ENCODE measurements around the gene FNTB. TPM values are rescaled to one million over a fixed set of nuclear protein-coding genes. Genes with fewer than 3 reads are reported as not detected.

The FNTB gene
- total RNA-seq, 4 donors from 2014 or later: 8.3 to 14.5 (median 11.5) TPM

DNA sequence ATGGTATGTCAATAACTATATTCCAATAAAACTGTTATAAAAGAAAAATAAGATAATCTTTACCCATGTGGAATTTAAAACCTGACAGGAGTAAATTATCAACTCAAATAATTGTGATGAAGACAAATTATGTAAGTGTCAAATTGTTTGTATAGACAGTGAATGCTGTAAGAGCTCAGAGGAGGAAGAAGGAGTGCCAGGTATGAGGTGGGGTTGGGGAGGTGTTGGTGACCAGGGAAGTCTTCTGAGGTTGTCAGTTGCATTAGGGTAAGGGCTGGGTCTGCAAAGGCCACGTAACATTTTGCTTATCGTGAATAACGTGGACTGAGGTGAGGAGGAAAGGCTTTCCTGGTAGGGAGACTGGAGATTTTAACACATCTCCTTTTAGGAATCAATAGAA lies 118.1 kb downstream of the FNTB start:
- TF ChIP-seq, protein P1, sequence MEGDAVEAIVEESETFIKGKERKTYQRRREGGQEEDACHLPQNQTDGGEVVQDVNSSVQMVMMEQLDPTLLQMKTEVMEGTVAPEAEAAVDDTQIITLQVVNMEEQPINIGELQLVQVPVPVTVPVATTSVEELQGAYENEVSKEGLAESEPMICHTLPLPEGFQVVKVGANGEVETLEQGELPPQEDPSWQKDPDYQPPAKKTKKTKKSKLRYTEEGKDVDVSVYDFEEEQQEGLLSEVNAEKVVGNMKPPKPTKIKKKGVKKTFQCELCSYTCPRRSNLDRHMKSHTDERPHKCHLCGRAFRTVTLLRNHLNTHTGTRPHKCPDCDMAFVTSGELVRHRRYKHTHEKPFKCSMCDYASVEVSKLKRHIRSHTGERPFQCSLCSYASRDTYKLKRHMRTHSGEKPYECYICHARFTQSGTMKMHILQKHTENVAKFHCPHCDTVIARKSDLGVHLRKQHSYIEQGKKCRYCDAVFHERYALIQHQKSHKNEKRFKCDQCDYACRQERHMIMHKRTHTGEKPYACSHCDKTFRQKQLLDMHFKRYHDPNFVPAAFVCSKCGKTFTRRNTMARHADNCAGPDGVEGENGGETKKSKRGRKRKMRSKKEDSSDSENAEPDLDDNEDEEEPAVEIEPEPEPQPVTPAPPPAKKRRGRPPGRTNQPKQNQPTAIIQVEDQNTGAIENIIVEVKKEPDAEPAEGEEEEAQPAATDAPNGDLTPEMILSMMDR (IDR thresholded peaks at IDR 0.05; ENCODE audit: low read depth): no peak

DNA sequence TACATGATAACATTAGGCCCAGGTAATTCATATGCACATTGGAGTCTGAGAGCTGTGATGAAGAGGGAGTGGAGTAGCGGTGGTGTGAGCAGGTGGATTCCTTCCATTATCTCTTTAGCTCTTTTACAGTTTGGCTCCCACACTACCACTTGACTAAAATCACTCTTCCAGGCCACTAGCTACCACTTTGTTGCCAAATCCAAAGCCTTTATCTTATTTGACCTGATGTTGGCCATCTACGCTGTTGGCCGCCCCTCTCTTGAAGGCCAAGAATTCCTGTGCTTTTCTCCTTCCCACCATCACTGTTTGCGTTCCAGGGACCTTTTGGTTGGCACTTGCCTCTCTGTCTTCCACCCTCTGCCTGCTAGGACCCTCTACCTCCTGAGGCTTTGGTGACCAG lies 119.6 kb downstream of the FNTB start:
- TF ChIP-seq, protein P1 (IDR thresholded peaks at IDR 0.05; ENCODE audit: low read depth): no peak

DNA sequence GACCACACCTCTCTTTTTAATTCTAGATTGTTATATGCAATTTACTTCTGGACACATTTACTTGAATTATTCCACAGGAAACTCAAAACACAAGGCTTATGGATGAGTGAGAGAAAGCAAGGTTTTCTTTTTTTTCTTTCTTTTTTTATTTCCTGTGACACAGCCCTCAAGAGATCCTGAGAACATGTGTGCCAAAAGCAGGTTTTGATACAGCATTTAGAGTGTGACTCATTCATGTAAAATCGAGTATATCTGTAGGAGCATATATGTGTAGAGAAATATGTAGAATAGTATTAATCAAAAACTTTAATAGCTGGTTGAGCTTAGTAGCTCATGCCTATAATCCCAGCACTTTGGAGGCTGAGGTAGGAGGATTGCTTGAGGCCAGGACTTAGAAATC lies 120.0 kb downstream of the FNTB start:
- TF ChIP-seq, protein P1 (IDR thresholded peaks at IDR 0.05; ENCODE audit: low read depth): no peak

DNA sequence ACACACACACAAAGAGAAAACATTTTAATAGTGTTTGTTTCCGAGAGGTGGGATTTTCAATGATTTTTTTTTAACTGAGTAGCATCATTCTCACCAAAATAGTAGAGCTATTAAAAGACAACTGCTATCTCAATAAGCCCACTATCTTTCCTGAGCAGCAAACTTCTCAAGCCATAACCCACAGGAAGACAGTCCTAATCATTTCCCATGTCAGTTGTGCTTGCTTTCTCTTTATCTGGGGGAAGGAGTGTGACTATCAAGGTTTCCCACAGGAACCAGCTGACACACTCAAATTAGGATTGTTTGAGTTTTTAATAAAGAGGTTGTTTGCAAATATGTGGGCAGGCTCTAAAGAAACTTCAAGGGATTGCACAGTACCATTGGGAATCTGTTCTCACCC lies 120.5 kb downstream of the FNTB start:
- TF ChIP-seq, protein P1 (IDR thresholded peaks at IDR 0.05; ENCODE audit: low read depth): no peak

DNA sequence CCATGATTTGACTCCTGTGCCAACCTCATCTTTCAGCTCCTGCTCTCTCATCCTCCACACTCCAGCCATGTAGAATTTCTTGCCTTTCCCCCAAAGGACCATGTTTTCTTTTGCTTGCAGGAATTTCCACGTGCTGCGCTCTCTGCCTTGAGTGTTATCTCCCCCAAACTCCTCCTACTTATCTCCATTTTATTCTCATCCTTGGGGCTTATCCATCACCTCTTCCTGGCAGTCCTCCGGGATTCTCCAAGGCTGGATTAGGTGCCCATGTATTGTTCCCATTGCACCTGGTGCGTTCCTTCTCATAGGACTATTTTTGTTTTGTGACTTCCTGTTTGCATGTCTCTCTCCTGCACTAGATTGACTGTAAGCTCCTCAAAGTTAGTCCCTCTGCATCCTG lies 122.7 kb downstream of the FNTB start:
- TF ChIP-seq, protein P1 (IDR thresholded peaks at IDR 0.05; ENCODE audit: low read depth): no peak

DNA sequence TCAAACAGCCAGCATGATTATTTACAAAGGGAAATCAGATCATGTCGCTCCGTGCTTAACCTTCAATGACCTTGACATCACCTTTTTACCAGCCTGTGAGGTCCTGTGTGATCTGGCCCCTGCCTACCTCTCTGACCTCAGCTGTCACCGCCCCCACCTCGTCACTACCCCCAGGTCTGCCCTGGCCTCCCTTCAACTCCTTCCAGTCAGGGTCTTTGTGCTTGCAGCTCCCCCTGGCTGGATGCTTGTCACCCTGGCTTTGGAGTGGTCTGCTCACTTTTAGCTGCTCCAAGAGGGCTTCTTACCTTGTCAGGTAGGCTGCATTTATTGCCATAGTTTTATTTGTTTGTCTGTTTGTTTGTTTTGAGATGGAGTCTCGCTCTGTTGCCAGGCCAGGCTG lies 123.8 kb downstream of the FNTB start:
- TF ChIP-seq, protein P1 (IDR thresholded peaks at IDR 0.05; ENCODE audit: low read depth): no peak

Small RNA genes within 50 kb of the gene (small RNA-seq; reads per million reads assigned to genes)
- not detected for gene MIR4706

Other genes with a start within 250 kb of the FNTB start
- 1 to 10 TPM in 2 of 4 donors, under 1 TPM in 2; 0.17 to 7.5 (median 1.1) TPM for gene SPTB, start 107.0 kb upstream of the FNTB start, total RNA-seq
- gene CHURC1, start 72.4 kb upstream of the FNTB start, total RNA-seq: 100 to 1,000 TPM in 2 of 4 donors, 10 to 100 TPM in 2; 75.7 to 120 (median 97.1) TPM
- gene GPX2, start 44.1 kb upstream of the FNTB start, total RNA-seq: not detected
- 1 to 10 TPM in 1 of 4 donors, under 1 TPM in 3; 0.75 to 1.2 (median 0.93) TPM for gene RAB15, start 14.6 kb upstream of the FNTB start, total RNA-seq
- 10 to 100 TPM; 44.2 to 54.0 (median 46.1) TPM for gene MAX, start 115.6 kb downstream of the FNTB start, total RNA-seq